HepG2 (cell line): Measurements from ENCODE around the gene TNFAIP1.

Source experiments
- KDM4B ChIP-seq: sonication (generic); formaldehyde crosslinking; IDR thresholded peaks from 2 replicates; pipeline ENCODE4 v1.4.0; 2020; ENCODE audit warnings: missing genetic modification reagents
- NCOA1 ChIP-seq: sonication (generic); formaldehyde crosslinking; IDR thresholded peaks from 2 replicates; pipeline ENCODE4 v1.9.0; 2021; ENCODE audit warnings: missing genetic modification reagents
- POLR2A ChIP-seq, 2 experiments: IDR thresholded peaks; 2 replicates each; pipeline ENCODE4 v1.6.1; 2011; ENCODE audit warnings: low read depth in 2 of 2, low read length in 2 of 2, mild to moderate bottlenecking in 1 of 2, moderate library complexity in 1 of 2; ENCODE audit not compliant: insufficient read depth in 1 of 2
- REPIN1 ChIP-seq: sonication (generic); formaldehyde crosslinking; IDR thresholded peaks from 2 replicates; pipeline ENCODE4 v1.8.0; 2022; ENCODE audit warnings: missing genetic modification reagents, low read depth, mild to moderate bottlenecking, borderline replicate concordance
- TF ChIP-seq, protein P1 (sequence below): IDR thresholded peaks from 2 replicates; pipeline ENCODE4 v1.6.1; 2012; ENCODE audit warnings: low read depth, low read length, improper control_type of control experiment

DNA sequence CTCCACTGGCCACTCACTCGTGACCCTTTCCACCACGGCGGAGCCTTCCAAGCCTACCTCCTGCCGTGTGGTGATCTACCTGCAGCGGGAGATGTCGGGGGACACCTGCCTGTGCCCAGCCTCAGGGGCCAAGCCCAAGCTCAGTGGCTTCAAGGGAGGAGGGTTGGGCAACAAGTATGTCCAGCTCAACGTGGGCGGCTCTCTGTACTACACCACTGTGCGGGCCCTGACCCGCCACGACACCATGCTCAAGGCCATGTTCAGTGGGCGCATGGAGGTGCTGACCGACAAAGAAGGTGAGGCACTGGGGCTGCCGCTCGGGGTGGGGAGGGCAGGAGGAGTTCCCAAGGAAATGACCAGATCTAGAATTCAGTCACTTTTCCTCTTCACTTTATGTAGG lies 3.9 kb downstream of the TNFAIP1 start:
- TF ChIP-seq REPIN1 (CRISPR knock-in tag) (no peak), POLR2A (IDR thresholded peaks at IDR 0.05; ENCODE audit: insufficient read depth in 1 of 2, low read depth in 2 of 2, low read length in 2 of 2) (no peak), KDM4B (CRISPR knock-in tag) (no peak), NCOA1 (no peak)
- TF ChIP-seq, protein P1, sequence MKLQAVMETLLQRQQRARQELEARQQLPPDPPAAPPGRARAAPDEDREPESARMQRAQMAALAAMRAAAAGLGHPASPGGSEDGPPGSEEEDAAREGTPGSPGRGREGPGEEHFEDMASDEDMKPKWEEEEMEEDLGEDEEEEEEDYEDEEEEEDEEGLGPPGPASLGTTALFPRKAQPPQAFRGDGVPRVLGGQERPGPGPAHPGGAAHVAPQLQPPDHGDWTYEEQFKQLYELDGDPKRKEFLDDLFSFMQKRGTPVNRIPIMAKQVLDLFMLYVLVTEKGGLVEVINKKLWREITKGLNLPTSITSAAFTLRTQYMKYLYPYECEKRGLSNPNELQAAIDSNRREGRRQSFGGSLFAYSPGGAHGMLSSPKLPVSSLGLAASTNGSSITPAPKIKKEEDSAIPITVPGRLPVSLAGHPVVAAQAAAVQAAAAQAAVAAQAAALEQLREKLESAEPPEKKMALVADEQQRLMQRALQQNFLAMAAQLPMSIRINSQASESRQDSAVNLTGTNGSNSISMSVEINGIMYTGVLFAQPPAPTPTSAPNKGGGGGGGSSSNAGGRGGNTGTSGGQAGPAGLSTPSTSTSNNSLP = no peak
